ACHN (cell line): ENCODE results near the gene TTC21A.

Experiments
- DNase-seq: peaks from one replicate; pipeline ENCODE4 v3.0.0-alpha.2; 2015
- in situ Hi-C: cut with HindIII; loops from 2 replicates; pipeline ENCODE4 v1.10.0; 2017; ENCODE audit warnings: low sequenced_read_pairs, low pct_ligation_motif_present, low pct_unique_long_range_greater_than_20kb

TTC21A gene

DNA sequence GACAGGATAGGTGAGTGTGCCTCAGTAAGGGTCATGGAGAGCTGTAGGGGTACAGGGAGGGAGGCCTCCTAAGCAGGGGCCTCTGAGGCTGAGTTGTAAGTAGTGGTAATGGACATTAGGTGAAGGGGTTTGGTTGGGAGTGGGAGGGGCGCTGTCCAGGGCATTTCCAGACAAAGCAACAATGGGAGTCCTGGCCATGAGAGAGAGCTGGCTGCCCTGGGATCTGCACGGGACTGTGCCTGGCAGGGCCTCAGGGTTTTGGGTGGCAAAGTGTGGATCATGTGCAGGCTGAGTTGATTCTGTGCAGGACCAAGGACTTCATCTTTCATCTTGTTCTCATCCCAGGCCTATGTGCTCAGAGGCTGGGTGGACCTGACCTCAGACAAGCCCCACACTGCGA, 4.6 kb downstream of the TTC21A start:
- DNase-seq, result no peak
- in situ Hi-C loops, result no loop called here

DNA sequence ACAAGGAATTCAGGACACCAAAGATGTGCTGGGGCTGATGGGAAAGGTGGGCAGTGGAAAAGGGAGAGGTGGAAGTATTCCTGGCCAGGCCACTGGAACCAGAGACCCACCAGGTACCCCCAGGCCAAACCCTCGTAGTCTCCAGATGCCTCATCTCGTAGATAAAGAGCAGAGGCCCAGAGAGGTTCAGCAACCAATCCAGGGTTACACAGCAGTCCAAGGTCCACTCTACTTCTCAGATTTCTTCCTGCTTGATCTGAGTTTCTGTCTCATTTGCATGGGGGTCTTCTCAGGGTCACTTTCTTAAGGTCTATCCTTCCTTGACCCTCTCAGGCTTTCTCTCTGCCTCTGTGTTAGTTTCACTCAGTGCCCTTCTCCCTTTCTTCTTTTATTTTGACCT, 5.1 kb downstream of the TTC21A start:
- no peak for DNase-seq
- in situ Hi-C loops, result no loop called here

DNA sequence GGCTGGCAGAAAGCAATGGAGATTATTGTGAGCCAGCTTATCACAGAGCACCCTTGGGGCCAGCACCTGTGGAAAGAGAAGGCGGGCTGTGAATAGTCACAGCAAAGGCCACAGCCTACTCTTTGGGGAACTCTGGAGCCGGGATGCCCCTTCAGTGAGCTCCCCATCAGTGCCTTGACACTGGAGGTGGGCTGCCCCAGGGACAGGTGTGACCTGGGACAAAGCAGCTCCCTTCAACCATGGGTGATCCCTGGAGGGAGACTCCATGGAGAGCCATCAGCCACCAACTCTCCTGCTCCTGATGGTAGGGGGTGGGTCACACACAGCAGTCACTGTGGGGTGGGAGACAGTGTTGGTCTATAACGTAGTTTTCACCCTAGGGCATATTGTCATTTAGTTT, 5.8 kb downstream of the TTC21A start:
- in situ Hi-C loops, result no loop called here
- DNase-seq, result no peak

DNA sequence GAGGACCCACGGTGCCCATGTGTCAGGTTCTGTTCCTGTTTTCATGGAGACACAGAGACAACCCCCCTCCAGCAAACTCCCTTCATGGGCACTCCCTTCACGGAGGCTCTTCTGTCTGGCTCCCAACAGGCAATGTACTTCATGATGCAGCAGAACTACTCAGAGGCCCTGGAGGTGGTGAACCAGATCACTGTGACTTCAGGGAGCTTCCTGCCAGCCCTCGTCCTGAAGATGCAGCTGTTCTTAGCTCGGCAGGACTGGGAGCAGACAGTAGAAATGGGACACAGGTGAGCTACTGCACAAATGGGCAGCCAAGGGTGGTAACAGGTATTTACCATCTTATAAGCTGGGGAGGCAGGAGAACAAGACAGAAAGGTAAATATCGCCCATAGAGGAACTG, 7.0 kb downstream of the TTC21A start:
- no peak for DNase-seq
- in situ Hi-C loops, result no loop called here

DNA sequence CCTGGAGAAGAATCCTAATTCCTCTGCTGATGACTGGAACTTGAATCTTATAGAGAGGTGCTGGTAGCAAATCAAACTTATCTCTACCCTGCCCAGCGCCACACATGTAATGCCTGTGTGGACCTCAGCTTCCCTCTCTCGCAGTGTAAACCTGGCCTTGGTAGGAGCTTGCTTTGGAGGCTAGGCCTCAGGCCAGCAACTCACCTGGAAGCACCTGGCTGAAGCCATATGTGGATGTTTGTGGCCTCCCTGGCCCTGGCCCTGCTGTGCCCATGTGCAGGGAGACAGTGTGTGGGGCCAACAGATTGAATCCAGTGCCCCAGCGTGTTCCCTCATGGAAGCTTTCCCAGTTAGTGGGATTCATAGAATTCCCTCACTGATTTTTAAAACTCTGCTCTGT, 8.4 kb downstream of the TTC21A start:
- in situ Hi-C loops, result no loop called here
- no peak for DNase-seq

DNA sequence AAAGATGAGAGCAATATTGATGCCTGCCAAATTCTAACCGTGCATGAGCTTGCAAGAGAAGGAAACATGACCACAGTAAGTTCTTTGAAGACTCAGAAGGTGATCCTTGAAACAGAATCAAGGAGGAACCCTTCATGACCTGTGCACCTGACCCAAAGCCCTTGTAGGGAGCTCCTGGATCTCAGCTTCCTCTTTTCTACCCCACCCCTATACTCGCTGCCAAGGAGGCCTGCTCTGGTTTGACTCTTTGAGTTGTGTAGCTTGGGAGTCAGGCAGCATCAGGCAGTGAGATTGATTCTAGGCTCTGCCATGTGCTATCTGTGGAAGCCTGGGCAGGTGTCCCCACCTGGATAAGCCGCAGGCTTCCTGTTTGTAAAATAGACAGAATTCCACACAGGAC, 10.6 kb downstream of the TTC21A start:
- DNase-seq, result no peak
- in situ Hi-C loops, result no loop called here

DNA sequence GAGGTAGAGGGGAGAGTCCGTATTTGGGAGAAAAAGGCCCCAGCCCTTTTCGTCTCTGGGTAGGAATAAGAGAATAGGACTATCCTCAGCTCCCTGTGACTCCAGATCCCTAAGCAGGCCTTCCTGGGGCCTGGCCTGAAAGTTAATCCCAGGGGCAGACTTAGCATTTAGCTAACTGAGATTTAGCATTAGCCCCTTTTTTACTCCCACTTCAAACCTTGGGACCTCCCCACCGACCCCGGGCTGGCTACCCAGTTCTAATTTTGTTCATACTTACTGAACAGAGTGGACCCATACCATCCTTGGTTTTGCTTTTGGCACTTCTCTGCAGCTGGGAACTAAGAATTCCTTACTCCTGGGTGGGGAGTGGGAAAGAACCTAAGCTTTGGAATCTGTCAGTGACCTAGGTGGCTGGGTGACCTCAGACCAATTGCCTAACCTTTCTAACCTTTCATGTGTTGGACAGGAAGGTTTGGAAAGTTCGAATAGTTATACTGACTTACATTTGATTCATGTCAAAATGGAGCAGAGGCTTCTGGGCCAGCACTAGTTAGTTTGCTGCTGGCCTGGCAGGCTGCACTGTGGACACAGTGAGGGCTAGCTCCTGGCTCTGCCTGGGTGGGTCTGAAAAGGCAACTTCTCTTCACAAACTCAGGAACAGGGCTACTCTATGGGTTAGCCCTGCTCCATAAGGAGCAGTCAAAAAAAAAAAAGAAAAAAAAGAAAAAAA, 11.6 kb downstream of the TTC21A start:
- in situ Hi-C loops, result no loop called here
- DNase-seq, result no peak

DNA sequence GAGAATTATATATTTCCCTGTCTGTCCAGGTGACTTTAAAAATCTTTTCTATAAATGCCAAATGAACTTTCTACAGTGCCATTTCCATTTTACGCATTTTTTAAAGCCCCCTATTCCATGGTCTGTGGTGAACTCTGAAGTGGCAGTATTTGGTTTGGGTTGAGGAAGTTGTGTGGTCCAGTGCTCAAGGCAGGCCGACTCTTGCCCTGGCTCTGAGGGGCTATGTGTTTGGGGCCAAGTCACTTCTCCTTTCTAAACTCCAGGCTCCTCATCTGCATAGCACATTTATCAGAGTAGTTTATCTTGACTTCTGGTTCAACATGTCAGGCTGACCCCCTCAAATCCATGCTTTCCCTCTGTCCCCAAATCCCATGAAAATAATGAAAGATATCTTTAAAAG, 14.1 kb downstream of the TTC21A start:
- no peak for DNase-seq

DNA sequence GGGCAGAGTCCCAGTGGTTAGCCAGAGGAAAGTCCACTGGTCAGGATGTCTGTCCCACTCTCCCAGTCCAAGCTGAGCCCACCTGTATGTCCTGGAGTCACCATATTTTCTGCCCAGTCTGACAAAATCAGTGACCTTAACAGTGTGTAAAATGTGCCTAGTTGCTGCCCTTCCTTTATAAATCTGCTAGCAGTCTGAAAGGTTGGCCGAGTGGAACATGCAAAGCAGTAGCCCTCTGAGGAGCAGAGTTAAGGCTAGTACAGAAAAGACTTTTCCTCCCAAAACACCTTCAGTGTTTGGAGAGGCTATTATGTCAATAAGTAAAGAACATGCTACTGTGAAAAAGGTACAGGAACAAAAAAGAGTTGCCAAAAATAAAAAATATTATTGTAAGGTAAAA, 15.3 kb downstream of the TTC21A start:
- no peak for DNase-seq
- in situ Hi-C loops, result no loop called here

More for the DNA sequence above, 14.1 kb downstream of the TTC21A start:
- in situ Hi-C loops, result no loop called here

DNA sequence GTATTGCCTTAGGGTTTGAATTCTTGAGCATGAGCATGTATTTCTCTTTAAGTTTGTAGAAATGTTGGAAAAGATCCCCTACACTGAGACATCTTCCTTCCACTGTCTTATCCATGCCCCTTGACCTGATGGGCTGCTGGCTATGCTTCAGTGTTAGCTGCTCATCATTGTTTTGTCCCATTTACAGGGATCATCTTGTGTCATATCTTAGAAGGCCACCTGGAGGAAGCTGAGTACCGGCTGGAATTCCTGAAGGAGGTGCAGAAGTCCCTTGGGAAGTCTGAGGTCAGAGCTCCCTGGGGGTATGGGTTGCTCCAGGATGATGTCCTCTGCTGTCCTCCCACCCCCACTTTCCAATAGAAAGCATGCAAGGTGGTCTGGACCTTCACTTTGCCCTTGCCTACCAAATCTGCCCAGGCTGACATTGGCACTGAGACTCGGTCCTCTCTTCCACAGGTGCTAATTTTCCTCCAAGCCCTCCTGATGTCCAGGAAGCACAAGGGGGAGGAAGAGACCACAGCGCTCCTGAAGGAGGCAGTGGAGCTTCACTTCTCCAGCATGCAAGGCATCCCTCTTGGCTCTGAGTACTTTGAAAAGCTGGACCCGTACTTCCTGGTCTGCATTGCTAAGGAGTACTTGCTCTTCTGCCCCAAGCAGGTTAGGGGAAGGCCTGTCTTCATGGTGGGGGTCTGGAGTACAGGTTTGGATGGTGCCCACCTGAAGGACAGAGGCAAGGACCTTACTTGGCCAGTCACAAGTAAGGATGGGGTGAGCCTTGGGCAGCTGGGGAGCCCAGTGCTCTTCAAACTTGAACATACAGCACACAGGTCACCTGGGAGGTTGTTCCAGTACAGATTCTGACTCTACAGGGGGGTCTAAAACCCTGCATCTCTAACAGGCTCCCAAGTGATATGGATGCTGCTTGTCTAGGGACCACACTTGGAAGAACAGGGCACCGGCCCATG, 17.7 kb downstream of the TTC21A start:
- peak; percentile 34 for DNase-seq

DNA sequence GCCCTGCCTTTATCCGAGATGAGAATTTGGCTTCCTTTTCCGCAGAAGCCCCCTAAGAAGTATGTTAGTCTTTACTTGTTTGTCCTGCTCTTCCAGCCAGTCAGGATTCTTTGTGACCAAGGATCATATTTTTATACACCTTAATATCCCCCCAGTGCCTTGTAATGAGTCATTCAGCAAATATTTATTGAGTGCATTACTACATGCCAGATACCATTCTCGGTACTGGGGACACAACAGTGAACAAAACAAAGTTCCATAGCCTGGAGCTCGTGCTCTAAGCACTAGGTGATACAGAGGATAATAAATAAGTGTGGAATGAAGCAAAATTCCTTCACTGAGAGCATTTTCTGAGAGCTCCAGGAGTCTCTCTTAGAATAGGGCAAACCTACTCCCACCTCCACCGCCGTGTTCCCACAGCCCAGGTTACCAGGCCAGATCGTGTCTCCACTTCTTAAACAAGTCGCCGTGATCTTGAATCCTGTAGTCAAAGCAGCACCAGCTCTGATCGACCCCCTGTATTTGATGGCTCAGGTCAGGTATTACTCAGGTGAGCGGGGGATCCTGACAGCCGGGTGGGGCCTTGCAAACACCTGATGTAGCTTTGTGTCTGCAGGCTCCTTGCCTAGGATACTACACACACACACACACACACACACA, 18.5 kb downstream of the TTC21A start:
- peak; percentile 44 for DNase-seq
- in situ Hi-C loops, result no loop called here

More for the DNA sequence above, 17.7 kb downstream of the TTC21A start:
- in situ Hi-C loops, result no loop called here

DNA sequence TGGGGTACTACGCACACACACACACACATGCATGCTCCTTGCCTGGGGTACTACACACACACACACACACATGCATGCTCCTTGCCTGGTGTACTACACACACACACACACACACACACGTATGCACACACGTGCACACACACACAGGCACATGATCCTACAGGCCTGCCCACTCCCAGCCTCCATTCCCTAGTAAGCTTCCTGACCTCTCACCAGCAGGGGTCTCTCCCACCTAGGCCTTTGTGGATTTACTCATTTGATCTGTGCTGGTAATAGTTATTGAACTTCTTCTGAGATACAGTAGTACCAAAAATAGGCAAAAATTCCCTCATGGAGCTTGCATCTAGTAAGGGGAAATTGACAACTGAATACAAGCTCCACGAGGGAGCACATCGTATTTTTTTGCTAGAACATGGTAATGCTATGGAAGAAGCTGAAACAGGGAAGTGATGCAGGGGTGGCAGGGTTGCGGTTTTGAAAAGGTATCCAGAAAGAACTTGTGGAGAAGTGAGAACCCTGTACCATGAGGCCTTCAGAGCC, 19.1 kb downstream of the TTC21A start:
- peak; percentile 60 for DNase-seq
- in situ Hi-C loops, result no loop called here

DNA sequence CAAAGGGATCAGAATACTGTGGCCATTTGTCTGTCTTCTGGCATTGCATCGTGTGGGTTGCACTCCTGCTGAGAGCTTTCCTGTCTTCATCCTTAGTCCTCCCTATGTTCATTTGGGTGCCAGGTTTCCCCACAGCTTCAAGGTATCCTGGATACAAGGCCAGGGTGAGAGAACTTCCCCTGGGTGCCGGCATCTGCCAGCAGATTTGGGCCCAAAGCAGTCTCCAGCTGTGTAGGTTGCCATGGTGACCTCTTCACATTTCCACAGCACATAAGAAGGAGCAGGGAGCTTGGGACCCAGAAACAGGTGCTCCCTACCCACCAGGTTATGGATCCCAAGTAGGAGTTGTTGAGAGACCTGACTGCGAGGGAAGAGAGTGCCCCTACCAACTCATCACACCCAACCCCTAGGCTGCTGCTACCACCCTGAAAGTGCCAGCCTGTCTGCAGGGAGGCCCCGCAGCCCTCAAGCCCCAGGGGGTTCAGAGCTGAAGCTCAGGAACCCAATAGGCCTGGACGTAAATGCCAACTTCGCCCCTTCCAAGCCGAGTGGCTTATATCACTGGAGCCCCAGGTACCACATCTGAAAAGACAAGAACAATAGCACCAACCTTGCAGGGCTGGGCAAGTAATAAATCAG, 19.9 kb downstream of the TTC21A start:
- in situ Hi-C loops, result no loop called here
- no peak for DNase-seq

DNA sequence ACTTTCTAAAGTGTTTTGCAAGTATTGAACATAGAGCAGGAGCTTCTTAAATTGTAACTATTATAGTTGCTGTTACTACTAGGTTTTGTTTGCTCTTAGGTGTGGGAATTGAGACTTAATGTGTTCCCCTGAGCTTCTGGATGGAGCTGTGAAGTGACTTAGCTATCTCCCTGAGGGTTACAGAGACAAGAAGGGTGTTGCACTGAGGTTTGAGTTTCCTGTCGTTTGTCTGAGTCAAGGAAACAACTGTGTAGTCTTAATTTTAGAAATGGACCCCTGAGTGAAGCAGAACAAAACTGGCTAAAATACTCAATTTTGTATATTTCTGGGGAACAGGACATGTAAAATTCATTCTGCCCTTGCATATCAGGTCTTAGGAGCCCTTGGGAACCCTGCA, 20.4 kb downstream of the TTC21A start:
- in situ Hi-C loops, result no loop called here
- DNase-seq, result no peak

DNA sequence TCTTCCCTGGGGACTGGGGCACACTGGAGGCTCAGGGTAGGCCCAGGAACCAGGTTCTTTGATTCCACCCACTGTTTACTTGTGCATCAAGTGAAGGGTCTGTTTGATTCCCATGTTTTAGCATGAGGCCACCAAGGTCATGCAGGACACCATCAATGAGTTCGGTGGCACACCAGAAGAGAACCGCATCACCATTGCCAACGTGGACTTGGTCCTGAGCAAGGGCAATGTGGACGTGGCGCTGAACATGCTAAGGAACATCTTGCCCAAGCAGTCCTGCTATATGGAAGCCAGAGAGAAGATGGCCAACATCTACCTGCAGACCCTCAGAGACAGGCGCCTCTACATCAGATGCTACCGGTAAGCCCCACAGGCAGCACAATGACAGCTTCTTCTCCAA, 21.5 kb downstream of the TTC21A start:
- in situ Hi-C loops, result no loop called here

DNA sequence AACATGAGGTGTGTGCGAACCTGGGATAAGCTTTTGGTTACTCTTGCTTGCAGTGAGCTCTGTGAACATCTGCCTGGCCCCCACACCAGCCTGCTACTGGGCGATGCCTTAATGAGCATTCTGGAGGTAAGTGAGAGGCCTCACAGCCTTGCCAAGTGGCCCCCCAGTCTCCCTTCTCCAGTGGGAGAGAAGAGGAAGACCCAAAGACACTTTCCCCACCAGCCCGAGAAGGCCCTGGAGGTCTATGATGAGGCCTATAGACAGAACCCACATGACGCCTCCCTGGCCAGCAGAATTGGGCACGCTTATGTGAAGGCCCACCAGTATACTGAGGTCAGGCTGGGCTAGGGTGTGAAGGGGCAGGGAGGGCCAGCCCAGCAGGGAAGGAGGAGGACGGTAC, 22.5 kb downstream of the TTC21A start:
- in situ Hi-C loops, result no loop called here
- DNase-seq, result no peak

More for the DNA sequence above, 21.5 kb downstream of the TTC21A start:
- DNase-seq, result no peak

DNA sequence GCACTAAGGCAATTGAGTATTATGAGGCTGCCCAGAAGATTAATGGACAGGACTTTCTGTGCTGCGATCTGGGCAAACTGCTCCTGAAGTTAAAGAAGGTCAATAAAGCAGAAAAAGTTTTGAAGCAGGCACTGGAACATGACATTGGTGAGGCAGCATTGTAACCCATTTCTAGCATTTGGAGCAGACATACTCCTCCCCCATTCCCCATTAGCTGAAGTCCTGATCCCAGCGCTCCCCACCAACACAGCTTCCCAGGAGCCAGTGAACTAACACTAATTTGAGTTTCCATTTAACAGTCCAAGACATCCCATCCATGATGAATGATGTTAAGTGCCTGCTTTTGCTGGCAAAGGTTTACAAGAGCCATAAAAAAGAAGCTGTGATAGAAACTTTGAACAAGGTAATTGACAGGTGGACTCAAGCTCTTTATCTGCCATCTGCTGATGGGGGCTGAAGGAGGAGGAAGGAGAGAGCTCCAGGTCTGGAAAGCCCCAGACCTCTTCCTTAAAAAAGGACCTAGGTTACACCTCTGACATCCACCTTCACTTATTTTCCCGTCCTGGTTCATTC, 23.3 kb downstream of the TTC21A start:
- in situ Hi-C loops, result no loop called here

More for the DNA sequence above, 23.3 kb downstream of the TTC21A start:
- DNase-seq, result no peak
